Forelimb muscle (tissue), 1 donor: ENCODE data around the gene YTHDC1. TPM values are rescaled to one million over a fixed set of nuclear protein-coding genes. Genes with fewer than 3 reads are reported as not detected.
"Not testable (repeated sequence)": the region's sequence is repeated elsewhere in the genome, so short reads cannot be mapped to it uniquely, and the experiment has no call there.

Experiments
- DNase-seq: peaks from one replicate; pipeline ENCODE4 v3.0.0-alpha.2; 2013; ENCODE audit warnings: low read depth
- polyA plus RNA-seq: library from polyadenylated mRNA; unstranded; fragments of 120-200 nt; gene quantifications from one replicate; pipeline ENCODE4 v1.2.1, GENCODE V29; 2013; ENCODE audit not compliant: insufficient read length

YTHDC1 gene
- polyA plus RNA-seq, 1 donor: 82.9 TPM

GRCh38 chr4:68288393-68288740 lies 61.5 kb downstream of the YTHDC1 start:
- DNase-seq: no peak

DNA sequence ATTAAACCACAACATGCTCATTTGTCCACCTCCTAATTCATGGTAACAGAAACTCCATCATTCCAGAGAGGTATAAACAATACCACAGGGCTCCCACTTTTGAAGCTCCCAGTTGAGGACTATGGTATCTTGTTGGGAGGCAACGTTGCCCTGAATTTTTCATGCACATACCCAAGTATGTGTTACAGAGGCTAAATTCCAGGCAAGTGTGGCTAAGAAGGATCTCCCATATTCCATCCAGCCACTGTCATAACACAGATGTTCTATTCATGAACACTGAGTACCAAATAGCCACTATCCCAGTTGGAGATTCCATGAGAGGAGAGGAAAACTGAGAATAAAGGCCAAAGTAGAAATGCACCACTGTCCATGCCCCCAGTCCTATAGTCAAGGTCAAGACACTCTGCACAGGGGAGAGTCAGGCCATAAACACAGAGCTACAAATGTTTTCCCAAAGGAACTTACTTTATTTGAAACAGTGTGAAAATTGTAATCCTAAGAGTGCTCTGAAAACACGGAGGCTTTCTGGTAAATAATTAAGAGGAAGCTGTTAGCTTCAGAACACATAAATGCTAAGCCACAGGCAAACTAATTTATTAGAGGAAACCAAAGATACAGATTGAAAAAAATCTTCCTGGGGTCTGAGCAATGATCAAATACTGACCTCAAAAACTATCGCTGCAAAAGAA lies 62.0 kb downstream of the YTHDC1 start:
- no peak for DNase-seq

DNA sequence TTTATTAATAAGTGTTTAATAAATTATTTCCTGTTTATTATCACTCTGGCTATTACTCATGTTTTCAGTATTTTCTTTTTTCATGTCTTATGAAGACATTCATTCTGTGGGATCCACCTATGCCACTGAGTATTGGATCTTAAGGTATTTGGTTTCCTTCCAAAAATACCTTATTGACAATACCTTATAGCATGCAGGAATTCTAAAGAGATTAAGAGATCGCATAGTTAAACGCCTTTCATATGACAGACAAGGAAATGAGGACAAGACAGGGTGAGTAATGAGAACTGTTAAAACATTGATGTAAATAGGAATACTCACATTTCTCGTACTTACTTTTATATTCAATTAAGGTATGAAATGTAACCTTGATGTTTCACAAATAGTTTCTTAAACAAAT lies 66.2 kb downstream of the YTHDC1 start:
- DNase-seq: no peak

DNA sequence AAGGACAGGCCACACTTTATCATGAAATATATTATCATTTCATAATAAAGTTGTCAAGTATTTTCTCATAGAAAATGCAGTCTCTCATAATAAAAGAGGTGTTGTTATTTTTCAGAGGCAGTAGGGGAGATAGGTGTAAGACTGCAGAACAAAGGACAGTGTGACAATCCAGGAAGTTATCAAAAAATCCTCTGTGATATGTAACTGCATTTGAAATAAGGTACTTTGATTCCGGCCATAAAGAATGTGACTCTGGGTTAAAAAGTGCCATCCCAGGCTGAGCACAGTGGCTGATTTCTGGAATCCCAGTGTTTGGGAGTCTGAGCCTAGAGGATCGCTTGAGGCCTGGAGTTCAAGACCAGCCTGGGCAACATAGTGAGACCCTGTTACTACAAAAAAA lies 66.8 kb downstream of the YTHDC1 start:
- DNase-seq: no peak

GRCh38 chr4:68281796-68282740 lies 67.8 kb downstream of the YTHDC1 start:
- not testable (repeated sequence) for DNase-seq

GRCh38 chr4:68278029-68278428 lies 71.9 kb downstream of the YTHDC1 start:
- DNase-seq: no peak

GRCh38 chr4:68277627-68278026 lies 72.3 kb downstream of the YTHDC1 start:
- no peak for DNase-seq

DNA sequence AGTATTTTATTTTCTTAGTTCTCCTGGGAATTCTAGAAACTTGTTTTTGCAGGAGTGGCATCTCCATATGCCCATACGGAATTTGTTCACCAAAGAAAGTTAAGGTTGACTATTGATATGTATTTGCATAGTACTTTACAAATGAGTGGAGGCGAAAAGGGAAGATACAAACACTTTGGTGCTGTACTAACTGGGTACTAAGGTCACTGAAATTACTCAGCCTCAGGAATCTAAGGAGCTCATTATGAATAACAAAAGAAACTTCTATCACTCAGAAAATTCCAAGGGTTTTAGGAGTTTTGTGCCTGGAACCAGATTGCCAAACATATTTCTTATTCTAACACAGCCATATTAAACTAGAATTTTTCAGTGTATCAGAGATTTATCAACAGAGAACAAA lies 77.0 kb downstream of the YTHDC1 start:
- no peak for DNase-seq

- no peak for DNase-seq
Measured at GRCh38 chr4:68272380-68272779, 77.5 kb downstream of the YTHDC1 start.

GRCh38 chr4:68271851-68272357 lies 78.0 kb downstream of the YTHDC1 start:
- DNase-seq: peak; percentile 36

GRCh38 chr4:68267433-68267944 lies 82.4 kb downstream of the YTHDC1 start:
- no peak for DNase-seq

DNA sequence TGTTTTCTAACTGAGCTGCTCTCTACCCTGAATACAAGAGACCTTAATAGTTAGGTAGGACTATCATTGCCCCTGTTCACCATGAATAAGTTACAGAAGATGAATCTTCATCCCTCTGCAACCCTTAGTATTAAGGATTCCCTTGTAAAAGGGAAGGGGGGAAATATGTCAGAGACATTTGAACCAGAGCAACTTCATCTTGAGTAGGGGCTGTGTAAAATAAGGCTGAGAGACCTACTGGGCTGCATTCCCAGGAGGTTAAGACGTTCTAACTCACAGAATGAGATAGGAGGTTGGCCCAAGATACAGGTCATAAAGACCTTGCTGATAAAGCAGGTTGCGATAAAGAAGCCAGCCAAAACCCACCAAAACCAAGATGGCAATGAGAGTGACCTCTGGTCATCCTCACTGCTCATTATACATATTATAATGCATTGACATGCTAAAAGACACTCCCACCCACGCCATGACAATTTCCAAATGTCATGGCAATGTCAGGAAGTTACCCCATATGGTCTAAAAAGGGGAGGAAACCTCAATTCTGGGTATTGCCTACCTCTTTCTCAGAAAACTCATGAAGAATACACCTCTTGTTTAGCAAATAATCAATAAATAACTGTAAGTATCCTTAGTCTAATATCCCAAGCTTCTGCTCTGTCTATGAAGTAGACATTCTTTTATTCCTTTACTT lies 84.9 kb downstream of the YTHDC1 start:
- no peak for DNase-seq

Other genes starting within 250 kb of the YTHDC1 start
- 0.06 TPM for gene TMPRSS11F, start 220.2 kb downstream of the YTHDC1 start, polyA plus RNA-seq
- not detected for gene TMPRSS11B, start 104.4 kb downstream of the YTHDC1 start, polyA plus RNA-seq
- gene TMPRSS11E, start 97.4 kb upstream of the YTHDC1 start, polyA plus RNA-seq: not detected
- gene UGT2B17, start 226.2 kb upstream of the YTHDC1 start, polyA plus RNA-seq: not detected